ENCODE results near the gene KRR1. TPM values are rescaled to one million over a fixed set of nuclear protein-coding genes. Genes with fewer than 3 reads are reported as not detected.

The KRR1 gene
- total and polyA plus RNA-seq, 2 of the 13 experiments (the other 11 are each of a cell fraction or from before 2014, with no cell fraction given): 19.3 to 103 TPM

DNA sequence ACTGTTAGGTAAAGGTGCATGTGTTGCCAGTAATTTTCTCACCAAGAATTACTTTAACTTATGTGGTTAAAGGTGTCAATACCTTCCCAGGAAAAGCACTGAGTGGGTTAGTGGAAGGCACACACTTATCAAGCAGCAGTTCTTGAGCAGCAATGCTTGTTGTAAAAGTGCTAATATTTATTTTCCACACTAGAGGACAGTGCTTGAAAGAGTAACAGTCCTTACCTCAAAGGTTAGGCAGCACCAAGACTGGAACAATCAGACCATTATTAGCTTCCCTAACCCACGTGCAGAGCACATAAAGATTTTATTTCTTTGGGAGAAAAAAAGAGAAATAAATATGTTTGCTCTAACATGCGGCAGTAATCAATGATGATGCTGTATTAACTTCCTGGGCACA is 48.8 kb upstream of the KRR1 start (continued):
- TF ChIP-seq THAP8 (CRISPR knock-in tag; IDR thresholded peaks at IDR 0.05; ENCODE audit: borderline replicate concordance): no peak
- TF ChIP-seq NCOA2 (CRISPR knock-in tag; IDR thresholded peaks at IDR 0.05): peak; percentile 30; the same call in 1 of the 2 replicates
- TF ChIP-seq SALL1 (CRISPR knock-in tag; IDR thresholded peaks at IDR 0.05): no peak; the same call in 1 of the 2 replicates
- 0 out of 2 replicates have a peak, but pooled peaks have one; percentile 31 for TF ChIP-seq SAP130 (CRISPR knock-in tag; IDR thresholded peaks at IDR 0.05; ENCODE audit: low read depth)
- TF ChIP-seq HOXA7 (CRISPR knock-in tag; IDR thresholded peaks at IDR 0.05): no peak
- no peak for TF ChIP-seq ZNF562 (CRISPR knock-in tag; IDR thresholded peaks at IDR 0.05; ENCODE audit: borderline replicate concordance)
- TF ChIP-seq HMGA1 (CRISPR knock-in tag; conservative IDR thresholded peaks at IDR 0.05): no peak
- TF ChIP-seq ZIK1 (CRISPR knock-in tag; IDR thresholded peaks at IDR 0.05; ENCODE audit: borderline replicate concordance, low read depth): no peak
- 0 out of 2 replicates have a peak, but pooled peaks have one; percentile 22 for TF ChIP-seq THAP11 (CRISPR knock-in tag; IDR thresholded peaks at IDR 0.05)
- TF ChIP-seq, protein P1, sequence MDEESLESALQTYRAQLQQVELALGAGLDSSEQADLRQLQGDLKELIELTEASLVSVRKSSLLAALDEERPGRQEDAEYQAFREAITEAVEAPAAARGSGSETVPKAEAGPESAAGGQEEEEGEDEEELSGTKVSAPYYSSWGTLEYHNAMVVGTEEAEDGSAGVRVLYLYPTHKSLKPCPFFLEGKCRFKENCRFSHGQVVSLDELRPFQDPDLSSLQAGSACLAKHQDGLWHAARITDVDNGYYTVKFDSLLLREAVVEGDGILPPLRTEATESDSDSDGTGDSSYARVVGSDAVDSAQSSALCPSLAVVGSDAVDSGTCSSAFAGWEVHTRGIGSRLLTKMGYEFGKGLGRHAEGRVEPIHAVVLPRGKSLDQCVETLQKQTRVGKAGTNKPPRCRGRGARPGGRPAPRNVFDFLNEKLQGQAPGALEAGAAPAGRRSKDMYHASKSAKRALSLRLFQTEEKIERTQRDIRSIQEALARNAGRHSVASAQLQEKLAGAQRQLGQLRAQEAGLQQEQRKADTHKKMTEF (CRISPR knock-in tag; IDR thresholded peaks at IDR 0.05): no peak
- TF ChIP-seq ZC3H13 (CRISPR knock-in tag; IDR thresholded peaks at IDR 0.05): no peak
- TF ChIP-seq SRY (CRISPR knock-in tag; IDR thresholded peaks at IDR 0.05): no peak
- no peak for TF ChIP-seq NAIF1 (CRISPR knock-in tag; IDR thresholded peaks at IDR 0.05; ENCODE audit: borderline replicate concordance)
- no peak for TF ChIP-seq ZNF143 (CRISPR knock-in tag; IDR thresholded peaks at IDR 0.05)
- no peak for TF ChIP-seq GZF1 (CRISPR knock-in tag; IDR thresholded peaks at IDR 0.05)
- TF ChIP-seq, protein P2, sequence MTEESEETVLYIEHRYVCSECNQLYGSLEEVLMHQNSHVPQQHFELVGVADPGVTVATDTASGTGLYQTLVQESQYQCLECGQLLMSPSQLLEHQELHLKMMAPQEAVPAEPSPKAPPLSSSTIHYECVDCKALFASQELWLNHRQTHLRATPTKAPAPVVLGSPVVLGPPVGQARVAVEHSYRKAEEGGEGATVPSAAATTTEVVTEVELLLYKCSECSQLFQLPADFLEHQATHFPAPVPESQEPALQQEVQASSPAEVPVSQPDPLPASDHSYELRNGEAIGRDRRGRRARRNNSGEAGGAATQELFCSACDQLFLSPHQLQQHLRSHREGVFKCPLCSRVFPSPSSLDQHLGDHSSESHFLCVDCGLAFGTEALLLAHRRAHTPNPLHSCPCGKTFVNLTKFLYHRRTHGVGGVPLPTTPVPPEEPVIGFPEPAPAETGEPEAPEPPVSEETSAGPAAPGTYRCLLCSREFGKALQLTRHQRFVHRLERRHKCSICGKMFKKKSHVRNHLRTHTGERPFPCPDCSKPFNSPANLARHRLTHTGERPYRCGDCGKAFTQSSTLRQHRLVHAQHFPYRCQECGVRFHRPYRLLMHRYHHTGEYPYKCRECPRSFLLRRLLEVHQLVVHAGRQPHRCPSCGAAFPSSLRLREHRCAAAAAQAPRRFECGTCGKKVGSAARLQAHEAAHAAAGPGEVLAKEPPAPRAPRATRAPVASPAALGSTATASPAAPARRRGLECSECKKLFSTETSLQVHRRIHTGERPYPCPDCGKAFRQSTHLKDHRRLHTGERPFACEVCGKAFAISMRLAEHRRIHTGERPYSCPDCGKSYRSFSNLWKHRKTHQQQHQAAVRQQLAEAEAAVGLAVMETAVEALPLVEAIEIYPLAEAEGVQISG (CRISPR knock-in tag; IDR thresholded peaks at IDR 0.05): no peak
- no peak for TF ChIP-seq FUBP1 (CRISPR knock-in tag; IDR thresholded peaks at IDR 0.05; ENCODE audit: borderline replicate concordance)
- no peak for TF ChIP-seq ELF4 (CRISPR knock-in tag; IDR thresholded peaks at IDR 0.05; ENCODE audit: borderline replicate concordance)
- TF ChIP-seq SETDB1 (CRISPR knock-in tag; IDR thresholded peaks at IDR 0.05; ENCODE audit: borderline replicate concordance): no peak
- TF ChIP-seq ZFAT (CRISPR knock-in tag; conservative IDR thresholded peaks at IDR 0.05): no peak
- no peak for TF ChIP-seq YEATS4 (CRISPR knock-in tag; IDR thresholded peaks at IDR 0.05; ENCODE audit: borderline replicate concordance)
- TF ChIP-seq ZNF576 (CRISPR knock-in tag; IDR thresholded peaks at IDR 0.05): no peak
- TF ChIP-seq SNAPC2 (CRISPR knock-in tag; IDR thresholded peaks at IDR 0.05): no peak
